HepG2 (cell line): ENCODE measurements around the gene ACOXL. TPM values are rescaled to one million over a fixed set of nuclear protein-coding genes. Genes with fewer than 3 reads are reported as not detected.
A peak's percentile ranks its signal among the peaks of the same experiment; 100 is the strongest.

ENCODE experiments used
- ATAC-seq: fragments of 200-7000 bp; cut with Tn5 transposase; 3 replicates; pipeline ENCODE4 v1.9.1; 2020; ENCODE audit warnings: mild to moderate bottlenecking, moderate library complexity
- BruUV-seq: library from RNA; stranded (reverse); fragments of 400-500 nt; replicated peaks from 2 replicates; lab custom pipeline; 2021; lab: Mats Ljungman, UMichigan
- CTCF ChIA-PET: fragments of 300-600 bp; formaldehyde crosslinking; extraction: SDS; loops from one replicate; lab custom pipeline; 2021; ENCODE audit warnings: low total read pairs, inconsistent platforms, low intra/inter-chr PET ratio; lab: Yijun Ruan, JAX
- POLR2A ChIA-PET: fragments of 350-600 bp; sonication (Branson Sonifier 250); formaldehyde crosslinking; loops from one replicate; lab custom pipeline; 2020; ENCODE audit warnings: antibody characterized with exemption, inconsistent platforms; lab: Yijun Ruan, JAX
- DNase-seq: peaks from one replicate; pipeline ENCODE4 v3.0.0-alpha.2; 2015; ENCODE audit warnings: low spot score
- FAIRE-seq: peaks from 3 replicates; lab custom pipeline; 2011; peaks lifted over from hg19 to GRCh38; lab: Jason Lieb, UNC
- H2AFZ ChIP-seq: one replicate; pipeline ENCODE4 v1.6.1; 2011; ENCODE audit warnings: low read length, inconsistent platforms
- H3K27ac ChIP-seq: fragments of 300-600 bp; 3 replicates; pipeline ENCODE4 v1.8.0; 2011; ENCODE audit warnings: mixed run types, mild to moderate bottlenecking, mixed read lengths, low read length, inconsistent platforms; ENCODE audit not compliant: insufficient read depth; ENCODE audit errors: extremely low read length
- H3K27me3 ChIP-seq, 2 experiments: fragments of 200-600 bp in 1 of 2; 2 replicates in 1 of 2; 3 replicates in 1 of 2; pipeline versions ENCODE4 v1.6.0 to v1.8.0; 2011; ENCODE audit warnings: low read length in 2 of 2, mild to moderate bottlenecking in 2 of 2, moderate library complexity in 2 of 2, inconsistent platforms in 1 of 2; ENCODE audit not compliant: insufficient read depth in 2 of 2, control insufficient read depth in 1 of 2
- H3K36me3 ChIP-seq, 2 experiments: fragments of 200-600 bp in 1 of 2; replicated peaks in 1 of 2; 2 replicates in 1 of 2; 3 replicates in 1 of 2; pipeline versions ENCODE4 v1.5.1 to v1.8.0; 2011; ENCODE audit warnings: low read length in 2 of 2, inconsistent platforms in 1 of 2; ENCODE audit not compliant: insufficient read depth in 2 of 2, control insufficient read depth in 1 of 2
- H3K4me1 ChIP-seq: 2 replicates; pipeline ENCODE4 v1.5.1; 2012; ENCODE audit warnings: low read length, inconsistent platforms; ENCODE audit not compliant: insufficient read depth
- H3K4me2 ChIP-seq: 2 replicates; pipeline ENCODE4 v1.6.0; 2011; ENCODE audit warnings: low read depth, low read length, inconsistent platforms
- H3K4me3 ChIP-seq, 3 experiments: fragments of 200-600 bp in 1 of 3; sonication (generic), shearing (Covaris generic) in 1 of 3; replicated peaks in 1 of 3; 2 replicates each; pipeline ENCODE4 v1.5.1; 2011 to 2016; ENCODE audit warnings: low read length in 3 of 3, inconsistent platforms in 2 of 3, low read depth in 2 of 3, mild to moderate bottlenecking in 2 of 3, control low read depth in 1 of 3, mixed read lengths in 1 of 3; ENCODE audit not compliant: insufficient read depth in 1 of 3
- H3K79me2 ChIP-seq: one replicate; pipeline ENCODE4 v1.6.1; 2011; ENCODE audit warnings: low read length, inconsistent platforms; ENCODE audit not compliant: insufficient read depth
- H3K9ac ChIP-seq: 2 replicates; pipeline ENCODE4 v1.6.0; 2011; ENCODE audit warnings: mild to moderate bottlenecking, low read depth, low read length, inconsistent platforms; ENCODE audit not compliant: insufficient read depth
- H3K9me3 ChIP-seq: 2 replicates; pipeline ENCODE4 v1.5.1; 2012; ENCODE audit warnings: mild to moderate bottlenecking, low read length
- H4K20me1 ChIP-seq: 2 replicates; pipeline ENCODE4 v1.6.0; 2011; ENCODE audit warnings: inconsistent platforms, mild to moderate bottlenecking, low read length, moderate library complexity; ENCODE audit not compliant: insufficient read depth
- AGO2 ChIP-seq: fragments of 200-400 bp; formaldehyde crosslinking; optimal IDR thresholded peaks from 2 replicates; pipeline ENCODE3; 2017; ENCODE audit warnings: mild to moderate bottlenecking, low read depth, low read length, moderate library complexity
- KLF6 ChIP-seq: IDR thresholded peaks from 2 replicates; pipeline ENCODE4 v1.8.0; 2016; ENCODE audit warnings: missing biosample characterization, missing genetic modification reagents
- MED1 ChIP-seq: sonication (generic); formaldehyde crosslinking; IDR thresholded peaks from 2 replicates; pipeline ENCODE4 v1.4.0; 2020; ENCODE audit warnings: missing genetic modification reagents
- NFYB ChIP-seq: sonication (generic); formaldehyde crosslinking; IDR thresholded peaks from 2 replicates; pipeline ENCODE4 v1.4.0; 2020; ENCODE audit warnings: missing genetic modification reagents
- SOX6 ChIP-seq, 2 experiments: fragments of 450-650 bp in 1 of 2; sonication (generic) in 1 of 2; formaldehyde crosslinking in 1 of 2; IDR thresholded peaks; 2 replicates each; pipeline versions ENCODE4 v1.4.0 to v1.6.1; 2017 to 2020; ENCODE audit warnings: antibody characterized with exemption in 1 of 2, mild to moderate bottlenecking in 1 of 2, missing genetic modification reagents in 1 of 2
- TOPORS ChIP-seq: sonication (generic); formaldehyde crosslinking; IDR thresholded peaks from 2 replicates; pipeline ENCODE4 v1.8.0; 2023; ENCODE audit warnings: mild to moderate bottlenecking, missing genetic modification reagents
- ZNF224 ChIP-seq: sonication (generic); formaldehyde crosslinking; IDR thresholded peaks from 2 replicates; pipeline ENCODE4 v1.5.0; 2020; ENCODE audit warnings: mild to moderate bottlenecking, missing genetic modification reagents
- ZNF230 ChIP-seq: sonication (generic); formaldehyde crosslinking; IDR thresholded peaks from 2 replicates; pipeline ENCODE4 v1.4.0; 2020; ENCODE audit warnings: mild to moderate bottlenecking, missing genetic modification reagents
- ZNF383 ChIP-seq: sonication (generic); formaldehyde crosslinking; IDR thresholded peaks from 2 replicates; pipeline ENCODE4 v1.4.0; 2020; ENCODE audit warnings: missing genetic modification reagents, mild to moderate bottlenecking, borderline replicate concordance
- WGBS: methylation state at CpG from one replicate; pipeline ENCODE4 v1.1.6; 2017; ENCODE audit warnings: low lambda C conversion rate; 5-methylcytosine and 5-hydroxymethylcytosine counted together
- in situ Hi-C: cut with HindIII; loops from 2 replicates; pipeline ENCODE4 v1.10.0; 2017; ENCODE audit warnings: low pct_unique_long_range_greater_than_20kb; ENCODE audit not compliant: extremely low pct_ligation_motif_present
- intact Hi-C: fragments of 100-400 bp; cut with micrococcal nuclease; formaldehyde crosslinking; loops from one replicate; pipeline ENCODE4 v1.10.0; 2022; ENCODE audit not compliant: unreplicated experiment
- polyA plus RNA-seq, 8 experiments: library from polyadenylated mRNA; depleted of rRNA in 3 of 8; stranded (reverse) in 7 of 8; unstranded in 1 of 8; fragments of >200 nt; fragmentation: Illumina TruSeq in 4 of 8; extraction: Trizol in 4 of 8; gene quantifications; 2 replicates each; pipeline versions ENCODE4 v1.2.1 to v1.2.3, GENCODE V29; 2011 to 2016; ENCODE audit warnings: low read depth in 4 of 8, missing spikeins in 1 of 8, mixed read lengths in 1 of 8; ENCODE audit not compliant: insufficient read depth in 1 of 8
- total RNA-seq, 5 experiments: library from RNA; depleted of rRNA; stranded (reverse); fragments of >200 nt; fragmentation: Illumina TruSeq; extraction: Trizol; gene quantifications; 2 replicates each; pipeline ENCODE4 v1.2.3, GENCODE V29; 2016; ENCODE audit warnings: low read depth in 1 of 5
- TF ChIP-seq, protein P1 (sequence below): sonication (generic); formaldehyde crosslinking; IDR thresholded peaks from 2 replicates; pipeline ENCODE4 v1.5.0; 2020; ENCODE audit warnings: mild to moderate bottlenecking, low read depth, missing genetic modification reagents, borderline replicate concordance
- TF ChIP-seq, protein P2 (sequence below): sonication (generic); formaldehyde crosslinking; IDR thresholded peaks from 2 replicates; pipeline ENCODE4 v1.8.1; 2023; ENCODE audit warnings: mild to moderate bottlenecking, moderate library complexity, missing genetic modification reagents
- TF ChIP-seq, protein P3 (sequence below): sonication (generic); formaldehyde crosslinking; IDR thresholded peaks from 2 replicates; pipeline ENCODE4 v1.9.0; 2021; ENCODE audit warnings: missing genetic modification reagents, mild to moderate bottlenecking, borderline replicate concordance
- TF ChIP-seq, protein P4 (sequence below): sonication (generic); formaldehyde crosslinking; IDR thresholded peaks from 2 replicates; pipeline ENCODE4 v1.4.0; 2020; ENCODE audit warnings: low read depth, mild to moderate bottlenecking, missing genetic modification reagents
- TF ChIP-seq, protein P5 (sequence below): IDR thresholded peaks from 2 replicates; pipeline ENCODE4 v1.4.0; 2020; ENCODE audit warnings: mild to moderate bottlenecking, missing genetic modification reagents

The ACOXL gene
- total and polyA plus RNA-seq, 2 of the 13 experiments (the other 11 are each of a cell fraction or from before 2014, with no cell fraction given) = not detected

DNA sequence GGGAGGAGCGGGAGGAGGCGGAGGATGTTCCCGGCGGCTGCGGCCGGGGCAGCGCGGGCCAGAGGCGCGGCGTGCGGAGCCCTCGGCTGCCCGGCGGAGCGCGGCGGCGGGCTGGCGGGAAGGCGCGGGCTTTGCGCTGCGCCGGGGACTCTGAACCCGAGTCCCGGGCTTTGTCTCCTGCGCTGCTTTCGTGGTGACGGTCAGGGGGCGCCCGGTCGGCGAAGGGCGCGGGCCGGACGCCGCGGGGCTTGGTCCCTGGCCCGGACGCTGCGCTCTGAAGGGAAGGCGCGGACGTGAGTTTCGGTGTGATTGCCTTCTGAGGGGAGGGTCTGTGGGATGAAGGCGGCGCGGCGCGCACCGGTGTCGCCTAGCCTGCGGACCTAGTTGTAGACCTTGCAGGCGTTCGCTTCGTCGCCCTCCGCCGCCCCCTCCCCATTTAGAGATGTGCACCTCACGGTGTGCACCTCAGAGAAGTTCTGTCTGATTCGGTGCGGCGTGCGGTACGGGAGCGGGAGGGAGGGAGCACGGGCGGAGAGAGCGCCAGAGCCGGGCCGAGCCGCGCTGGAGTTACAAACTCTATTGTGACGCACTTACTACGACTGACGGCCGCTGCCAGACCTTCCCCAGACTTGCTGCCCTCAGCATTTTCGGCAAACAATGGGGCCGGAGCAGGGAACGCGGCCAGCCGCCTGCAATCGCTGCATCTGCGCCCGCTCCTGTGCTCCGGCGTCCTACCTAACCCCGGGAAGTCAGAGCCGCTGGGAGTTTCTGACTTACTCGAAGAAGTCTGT is 390.5 kb downstream of the ACOXL start:
- no peaks in the 10 kb centered on the region for H3K9me3 ChIP-seq
- CTCF ChIA-PET = no interaction called here
- WGBS = 1% methylated on average over 45 of the region's 92 CpGs
- peak overlapping the region; percentile 85 for H3K4me2 ChIP-seq
- DNase-seq = peak; percentile 75
- in situ Hi-C loops (no loop called here), intact Hi-C loops (loop anchor here (2.0 to 10.0 kb wide), 2 partner anchors 14 to 452 kb away; no protein-coding TSS in a partner anchor)
- no peaks in the 10 kb centered on the region; a peak in 1 of 5 replicates for H3K27me3 ChIP-seq
- H3K4me1 ChIP-seq = peaks cover 45% of the 10 kb centered on the region
- H3K79me2 ChIP-seq = peaks cover 57% of the 10 kb centered on the region
- H3K9ac ChIP-seq = peak overlapping the region; percentile 92
- POLR2A ChIA-PET = interaction anchor here (1.3 kb wide), 1 partner anchor 10 kb away, joined by 3 read pairs; no protein-coding TSS in a partner anchor
- ATAC-seq = peak; percentile 37
- H2AFZ ChIP-seq = no peak overlapping the region
- BruUV-seq = no TSS peak
- peak overlapping the region; percentile 86 to 96 (median 93) for H3K4me3 ChIP-seq
- H3K36me3 ChIP-seq = peaks cover 11 to 38% of the 10 kb centered on the region in 2 experiments
- peak; percentile 71 for FAIRE-seq
- H4K20me1 ChIP-seq = 0 out of 2 replicates have a peak, but pooled peaks cover 4% of the 10 kb centered on the region
- H3K27ac ChIP-seq = peak overlapping the region; percentile 89
- TF ChIP-seq, protein P1, sequence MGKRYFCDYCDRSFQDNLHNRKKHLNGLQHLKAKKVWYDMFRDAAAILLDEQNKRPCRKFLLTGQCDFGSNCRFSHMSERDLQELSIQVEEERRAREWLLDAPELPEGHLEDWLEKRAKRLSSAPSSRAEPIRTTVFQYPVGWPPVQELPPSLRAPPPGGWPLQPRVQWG = no peak
- TF ChIP-seq ZNF383 = no peak
- peak; percentile 81 for TF ChIP-seq ZNF230 (CRISPR knock-in tag)
- TF ChIP-seq KLF6 (CRISPR knock-in tag) = 0 out of 2 replicates have a peak, but pooled peaks have one; percentile 14
- TF ChIP-seq SOX6 (IDR thresholded peaks at IDR 0.05) = no peak
- peak; percentile 81 for TF ChIP-seq SOX6 (CRISPR knock-in tag; IDR thresholded peaks at IDR 0.05)
- TF ChIP-seq, protein P2, sequence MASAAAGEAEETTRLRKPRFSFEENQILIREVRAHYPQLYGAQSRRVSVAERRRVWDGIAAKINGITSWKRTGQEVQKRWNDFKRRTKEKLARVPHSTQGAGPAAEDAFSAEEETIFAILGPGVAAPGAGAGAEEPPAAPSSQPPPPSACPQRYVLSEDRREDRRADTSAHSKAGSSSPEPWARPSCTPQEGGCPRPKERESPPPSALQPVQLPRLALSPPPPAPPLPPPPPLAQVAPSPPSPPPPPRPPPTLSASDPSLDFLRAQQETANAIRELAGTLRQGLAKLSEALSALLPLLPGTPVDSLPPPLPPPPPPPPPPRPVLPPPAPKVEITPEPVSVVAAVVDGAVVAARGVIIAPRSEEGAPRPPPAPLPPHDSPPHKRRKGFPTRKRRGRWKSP = peak; percentile 98
- TF ChIP-seq NFYB (CRISPR knock-in tag) = no peak; the same call in 1 of the 2 replicates
- TF ChIP-seq, protein P3, sequence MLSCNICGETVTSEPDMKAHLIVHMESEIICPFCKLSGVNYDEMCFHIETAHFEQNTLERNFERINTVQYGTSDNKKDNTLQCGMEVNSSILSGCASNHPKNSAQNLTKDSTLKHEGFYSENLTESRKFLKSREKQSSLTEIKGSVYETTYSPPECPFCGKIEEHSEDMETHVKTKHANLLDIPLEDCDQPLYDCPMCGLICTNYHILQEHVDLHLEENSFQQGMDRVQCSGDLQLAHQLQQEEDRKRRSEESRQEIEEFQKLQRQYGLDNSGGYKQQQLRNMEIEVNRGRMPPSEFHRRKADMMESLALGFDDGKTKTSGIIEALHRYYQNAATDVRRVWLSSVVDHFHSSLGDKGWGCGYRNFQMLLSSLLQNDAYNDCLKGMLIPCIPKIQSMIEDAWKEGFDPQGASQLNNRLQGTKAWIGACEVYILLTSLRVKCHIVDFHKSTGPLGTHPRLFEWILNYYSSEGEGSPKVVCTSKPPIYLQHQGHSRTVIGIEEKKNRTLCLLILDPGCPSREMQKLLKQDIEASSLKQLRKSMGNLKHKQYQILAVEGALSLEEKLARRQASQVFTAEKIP (CRISPR knock-in tag) = no peak
- no peak for TF ChIP-seq AGO2
- TF ChIP-seq, protein P4, sequence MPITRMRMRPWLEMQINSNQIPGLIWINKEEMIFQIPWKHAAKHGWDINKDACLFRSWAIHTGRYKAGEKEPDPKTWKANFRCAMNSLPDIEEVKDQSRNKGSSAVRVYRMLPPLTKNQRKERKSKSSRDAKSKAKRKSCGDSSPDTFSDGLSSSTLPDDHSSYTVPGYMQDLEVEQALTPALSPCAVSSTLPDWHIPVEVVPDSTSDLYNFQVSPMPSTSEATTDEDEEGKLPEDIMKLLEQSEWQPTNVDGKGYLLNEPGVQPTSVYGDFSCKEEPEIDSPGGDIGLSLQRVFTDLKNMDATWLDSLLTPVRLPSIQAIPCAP (CRISPR knock-in tag) = no peak
- peak; percentile 25; the same call in 1 of the 2 replicates for TF ChIP-seq ZNF224 (CRISPR knock-in tag)
- no peak for TF ChIP-seq MED1
- TF ChIP-seq, protein P5, sequence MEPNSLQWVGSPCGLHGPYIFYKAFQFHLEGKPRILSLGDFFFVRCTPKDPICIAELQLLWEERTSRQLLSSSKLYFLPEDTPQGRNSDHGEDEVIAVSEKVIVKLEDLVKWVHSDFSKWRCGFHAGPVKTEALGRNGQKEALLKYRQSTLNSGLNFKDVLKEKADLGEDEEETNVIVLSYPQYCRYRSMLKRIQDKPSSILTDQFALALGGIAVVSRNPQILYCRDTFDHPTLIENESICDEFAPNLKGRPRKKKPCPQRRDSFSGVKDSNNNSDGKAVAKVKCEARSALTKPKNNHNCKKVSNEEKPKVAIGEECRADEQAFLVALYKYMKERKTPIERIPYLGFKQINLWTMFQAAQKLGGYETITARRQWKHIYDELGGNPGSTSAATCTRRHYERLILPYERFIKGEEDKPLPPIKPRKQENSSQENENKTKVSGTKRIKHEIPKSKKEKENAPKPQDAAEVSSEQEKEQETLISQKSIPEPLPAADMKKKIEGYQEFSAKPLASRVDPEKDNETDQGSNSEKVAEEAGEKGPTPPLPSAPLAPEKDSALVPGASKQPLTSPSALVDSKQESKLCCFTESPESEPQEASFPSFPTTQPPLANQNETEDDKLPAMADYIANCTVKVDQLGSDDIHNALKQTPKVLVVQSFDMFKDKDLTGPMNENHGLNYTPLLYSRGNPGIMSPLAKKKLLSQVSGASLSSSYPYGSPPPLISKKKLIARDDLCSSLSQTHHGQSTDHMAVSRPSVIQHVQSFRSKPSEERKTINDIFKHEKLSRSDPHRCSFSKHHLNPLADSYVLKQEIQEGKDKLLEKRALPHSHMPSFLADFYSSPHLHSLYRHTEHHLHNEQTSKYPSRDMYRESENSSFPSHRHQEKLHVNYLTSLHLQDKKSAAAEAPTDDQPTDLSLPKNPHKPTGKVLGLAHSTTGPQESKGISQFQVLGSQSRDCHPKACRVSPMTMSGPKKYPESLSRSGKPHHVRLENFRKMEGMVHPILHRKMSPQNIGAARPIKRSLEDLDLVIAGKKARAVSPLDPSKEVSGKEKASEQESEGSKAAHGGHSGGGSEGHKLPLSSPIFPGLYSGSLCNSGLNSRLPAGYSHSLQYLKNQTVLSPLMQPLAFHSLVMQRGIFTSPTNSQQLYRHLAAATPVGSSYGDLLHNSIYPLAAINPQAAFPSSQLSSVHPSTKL = no peak; the same call in 1 of the 2 replicates
- peak; percentile 71; the same call in 1 of the 2 replicates for TF ChIP-seq TOPORS
